H54 (cell line): ENCODE data around the gene DUT.

ENCODE experiments used
- DNase-seq: peaks from one replicate; pipeline ENCODE4 v3.0.0; 2011; ENCODE audit warnings: low spot score, mixed read lengths; ENCODE audit not compliant: insufficient read length
- FAIRE-seq: peaks from 3 replicates; lab custom pipeline; 2011; peaks lifted over from hg19 to GRCh38; lab: Jason Lieb, UNC
- POLR2A ChIP-seq: IDR thresholded peaks from 2 replicates; pipeline ENCODE4 v1.6.1; 2011; ENCODE audit warnings: low read depth, mild to moderate bottlenecking, low read length

Gene DUT

GRCh38 chr15:48391950-48392349, 60.7 kb downstream of the DUT start:
- FAIRE-seq = no peak
- no peak for TF ChIP-seq POLR2A
- no peak for DNase-seq

GRCh38 chr15:48392356-48392755, 61.1 kb downstream of the DUT start:
- no peak for DNase-seq
- TF ChIP-seq POLR2A = no peak
- FAIRE-seq = no peak
